Right renal cortex interstitium (tissue), 3 donors: ENCODE results near the gene PXMP4. TPM values are rescaled to one million over a fixed set of nuclear protein-coding genes. Genes with fewer than 3 reads are reported as not detected.

Experiments used
- DNase-seq, 3 donors: peaks; one replicate each; pipeline ENCODE4 v3.0.0-alpha.2; 2013; ENCODE audit warnings: low read depth in 3 of 3, low spot score in 2 of 3
- polyA plus RNA-seq, 3 donors: library from polyadenylated mRNA; unstranded; fragments of 120-200 nt; gene quantifications; one replicate each; pipeline ENCODE4 v1.2.1, GENCODE V29; 2013; ENCODE audit not compliant: insufficient read length in 3 of 3

Gene PXMP4
- polyA plus RNA-seq, 3 donors = 7.8 to 8.5 (median 8.2) TPM

- no peak for DNase-seq
Measured at GRCh38 chr20:33671573-33672288, 48.4 kb downstream of the PXMP4 start.

GRCh38 chr20:33670715-33671499 lies 49.2 kb downstream of the PXMP4 start:
- no peak for DNase-seq

GRCh38 chr20:33669873-33670640 lies 50.1 kb downstream of the PXMP4 start:
- DNase-seq = no peak

GRCh38 chr20:33669224-33669623 lies 50.9 kb downstream of the PXMP4 start:
- DNase-seq = no peak

- no peak for DNase-seq
Measured at GRCh38 chr20:33668466-33669155, 51.5 kb downstream of the PXMP4 start.

- DNase-seq = no peak
Measured at GRCh38 chr20:33667676-33668465, 52.2 kb downstream of the PXMP4 start.

- DNase-seq = no peak
Measured at GRCh38 chr20:33667245-33667675, 52.9 kb downstream of the PXMP4 start.

- DNase-seq = peak; percentile 89 to 92 (median 91)
Measured at GRCh38 chr20:33666293-33667244, 53.5 kb downstream of the PXMP4 start, which contains the start of gene ACTL10. ACTL10 (plus strand) TSS chr20:33666943; CDS start chr20:33667498, 555 bp downstream.

GRCh38 chr20:33664762-33665144 lies 55.4 kb downstream of the PXMP4 start:
- DNase-seq = no peak

- no peak for DNase-seq
Measured at GRCh38 chr20:33664085-33664761, 55.9 kb downstream of the PXMP4 start.

- DNase-seq = no peak
Measured at GRCh38 chr20:33663161-33664084, 56.7 kb downstream of the PXMP4 start.

GRCh38 chr20:33662172-33662571 lies 57.9 kb downstream of the PXMP4 start, which contains the start of gene C20orf144:
C20orf144 (plus strand) TSS chr20:33662327; CDS start chr20:33662346, 19 bp downstream.
- DNase-seq = no peak

- no peak for DNase-seq
Measured at GRCh38 chr20:33660685-33661058, 59.4 kb downstream of the PXMP4 start.

- DNase-seq = no peak
Measured at GRCh38 chr20:33660035-33660684, 60.0 kb downstream of the PXMP4 start.

GRCh38 chr20:33659341-33660034 lies 60.6 kb downstream of the PXMP4 start:
- DNase-seq = no peak

- DNase-seq = no peak
Measured at GRCh38 chr20:33658929-33659328, 61.2 kb downstream of the PXMP4 start.
